Mesenchymal stem cell (in vitro differentiated cells and primary cell): ENCODE measurements around the gene PRKRA. TPM values are rescaled to one million over a fixed set of nuclear protein-coding genes. Genes with fewer than 3 reads are reported as not detected.
A peak's percentile ranks its signal among the peaks of the same experiment; 100 is the strongest.

Experiments used
- DNase-seq: peaks from one replicate; pipeline ENCODE4 v3.0.0-alpha.2; 2013
- H2AFZ ChIP-seq: one replicate; pipeline ENCODE4 v1.6.1; 2013; ENCODE audit warnings: low read depth, mild to moderate bottlenecking, control low read depth, inconsistent platforms, low read length, moderate library complexity
- H2AK5ac ChIP-seq: 2 replicates; pipeline ENCODE4 v1.6.1; 2013; ENCODE audit warnings: low read length, moderate library complexity, mild to moderate bottlenecking, inconsistent platforms; ENCODE audit not compliant: severe bottlenecking
- H2BK120ac ChIP-seq: one replicate; pipeline ENCODE4 v1.6.1; 2013; ENCODE audit warnings: low read depth, mild to moderate bottlenecking, inconsistent platforms, low read length, moderate library complexity
- H2BK12ac ChIP-seq, 2 experiments: one replicate each; pipeline ENCODE4 v1.6.1; 2013; ENCODE audit warnings: inconsistent platforms in 2 of 2, low read length in 2 of 2, mild to moderate bottlenecking in 2 of 2, moderate library complexity in 2 of 2, control low read depth in 1 of 2
- H2BK15ac ChIP-seq: one replicate; pipeline ENCODE4 v1.6.1; 2013; ENCODE audit warnings: mild to moderate bottlenecking, low read depth, inconsistent platforms; ENCODE audit not compliant: poor library complexity, severe bottlenecking
- H2BK5ac ChIP-seq: 2 replicates; pipeline ENCODE4 v1.6.1; 2013; ENCODE audit warnings: low read depth, mild to moderate bottlenecking, low read length, control low read depth, inconsistent platforms; ENCODE audit not compliant: poor library complexity, severe bottlenecking
- H3K14ac ChIP-seq, 2 experiments: one replicate each; pipeline ENCODE4 v1.6.1; 2013; ENCODE audit warnings: inconsistent platforms in 2 of 2, low read length in 2 of 2, control low read depth in 1 of 2, mild to moderate bottlenecking in 1 of 2, moderate library complexity in 1 of 2
- H3K18ac ChIP-seq, 2 experiments: one replicate each; pipeline ENCODE4 v1.6.1; 2013; ENCODE audit warnings: inconsistent platforms in 2 of 2, low read length in 2 of 2, control low read depth in 1 of 2, low read depth in 1 of 2, mild to moderate bottlenecking in 1 of 2
- H3K23ac ChIP-seq, 2 experiments: one replicate each; pipeline ENCODE4 v1.6.1; 2013; ENCODE audit warnings: inconsistent platforms in 2 of 2, low read length in 2 of 2, mild to moderate bottlenecking in 2 of 2, moderate library complexity in 2 of 2, control low read depth in 1 of 2
- H3K27ac ChIP-seq: 2 replicates; pipeline ENCODE4 v1.5.1; 2013; ENCODE audit warnings: mild to moderate bottlenecking, moderate library complexity, low read length, control low read depth, inconsistent platforms; ENCODE audit not compliant: poor library complexity, severe bottlenecking
- H3K27me3 ChIP-seq, 2 experiments: 2 replicates each; pipeline versions ENCODE4 v1.6.1 to v1.7.0; 2013; ENCODE audit warnings: low read length in 2 of 2, mild to moderate bottlenecking in 2 of 2, moderate library complexity in 2 of 2, control low read depth in 1 of 2, inconsistent platforms in 1 of 2; ENCODE audit not compliant: control insufficient read depth in 1 of 2, insufficient read depth in 1 of 2
- H3K36me3 ChIP-seq, 2 experiments: 2 replicates each; pipeline versions ENCODE4 v1.6.1 to v1.7.0; 2013; ENCODE audit warnings: low read length in 2 of 2, control low read depth in 1 of 2, inconsistent platforms in 1 of 2, low read depth in 1 of 2, mild to moderate bottlenecking in 1 of 2; ENCODE audit not compliant: insufficient read depth in 2 of 2, control insufficient read depth in 1 of 2
- H3K4ac ChIP-seq, 2 experiments: one replicate each; pipeline ENCODE4 v1.6.1; 2013; ENCODE audit warnings: inconsistent platforms in 2 of 2, low read length in 2 of 2, mild to moderate bottlenecking in 2 of 2, moderate library complexity in 2 of 2, control low read depth in 1 of 2, low read depth in 1 of 2
- H3K4me1 ChIP-seq: 2 replicates; pipeline ENCODE4 v1.6.1; 2013; ENCODE audit warnings: low read depth, low read length, control low read depth; ENCODE audit not compliant: control insufficient read depth, insufficient read depth
- H3K4me2 ChIP-seq: 2 replicates; pipeline ENCODE4 v1.6.1; 2013; ENCODE audit warnings: low read length, mild to moderate bottlenecking, inconsistent platforms; ENCODE audit not compliant: poor library complexity, severe bottlenecking
- H3K4me3 ChIP-seq, 2 experiments: 2 replicates each; pipeline versions ENCODE4 v1.5.1 to v1.7.0; 2013; ENCODE audit warnings: low read length in 2 of 2, mild to moderate bottlenecking in 2 of 2, control low read depth in 1 of 2, low read depth in 1 of 2; ENCODE audit not compliant: insufficient read depth in 1 of 2
- H3K79me1 ChIP-seq: replicated peaks from 2 replicates; pipeline ENCODE4 v1.6.1; 2013; ENCODE audit warnings: mild to moderate bottlenecking, control low read depth, low read length, inconsistent platforms; ENCODE audit not compliant: poor library complexity, severe bottlenecking
- H3K9ac ChIP-seq: 2 replicates; pipeline ENCODE4 v1.7.0; 2013; ENCODE audit warnings: mild to moderate bottlenecking, low read length, moderate library complexity
- H3K9me3 ChIP-seq: 2 replicates; pipeline ENCODE4 v1.7.0; 2013; ENCODE audit warnings: mild to moderate bottlenecking, low read length; ENCODE audit not compliant: control insufficient read depth
- H4K8ac ChIP-seq: one replicate; pipeline ENCODE4 v1.6.1; 2013; ENCODE audit warnings: inconsistent platforms, mild to moderate bottlenecking, low read length, moderate library complexity
- H4K91ac ChIP-seq: one replicate; pipeline ENCODE4 v1.6.1; 2013; ENCODE audit warnings: mild to moderate bottlenecking, low read length, inconsistent platforms
- WGBS: methylation state at CpG from one replicate; pipeline ENCODE4 v1.1.7; 2013; ENCODE audit warnings: mixed read lengths; 5-methylcytosine and 5-hydroxymethylcytosine counted together
- polyA plus RNA-seq, 2 experiments: library from polyadenylated mRNA; stranded (reverse); fragments of 200-250 nt; gene quantifications; one replicate each; pipeline ENCODE4 v1.2.3, GENCODE V29; 2013

The PRKRA gene
- polyA plus RNA-seq (2013, experiment 1 of 2): 33.7 TPM
- 33.9 TPM for polyA plus RNA-seq (2013, experiment 2 of 2)

- Histone ChIP-seq H3K27me3 (no peaks in the 10 kb centered on the region), H2AFZ (peak within 1 kb of the TSS; percentile 98), H4K91ac (peak within 1 kb of the TSS; percentile 92), H3K9ac (peak within 1 kb of the TSS; percentile 99), H3K4me1 (peaks cover 7% of the 10 kb centered on the region), H2AK5ac (peak within 1 kb of the TSS; percentile 91), H3K23ac (peak within 1 kb of the TSS in 1 of 2 experiments; percentile 89), H3K18ac (peak within 1 kb of the TSS; percentile 87 to 100), H3K4me2 (peak within 1 kb of the TSS; percentile 85), H2BK120ac (peak within 1 kb of the TSS; percentile 71), H3K4ac (peak within 1 kb of the TSS; percentile 90 to 98), H3K27ac (peak within 1 kb of the TSS; percentile 85), H2BK15ac (peak within 1 kb of the TSS; percentile 98), H3K79me1 (peaks cover 22% of the 10 kb centered on the region), H2BK12ac (peak within 1 kb of the TSS; percentile 44 to 95), H3K36me3 (peaks cover 8 to 26% of the 10 kb centered on the region in 2 experiments), H3K4me3 (peak within 1 kb of the TSS; percentile 84 to 96), H4K8ac (peak within 1 kb of the TSS; percentile 98), H3K9me3 (no peaks in the 10 kb centered on the region), H2BK5ac (peak within 1 kb of the TSS; percentile 98), H3K14ac (peak within 1 kb of the TSS in 1 of 2 experiments; percentile 100)
- WGBS: 1% methylated on average over 68 of the region's 76 CpGs
- peak; percentile 97 for DNase-seq
These were observed at the start of gene PRKRA, which contains the start of gene PJVK for GRCh38 chr2:178450774-178451525. Gene PRKRA (minus strand): TSS chr2:178451175. CDS start chr2:178451030, 145 bp downstream. Gene PJVK (plus strand): TSS chr2:178451378. CDS start chr2:178453410, 2,032 bp downstream.

DNA sequence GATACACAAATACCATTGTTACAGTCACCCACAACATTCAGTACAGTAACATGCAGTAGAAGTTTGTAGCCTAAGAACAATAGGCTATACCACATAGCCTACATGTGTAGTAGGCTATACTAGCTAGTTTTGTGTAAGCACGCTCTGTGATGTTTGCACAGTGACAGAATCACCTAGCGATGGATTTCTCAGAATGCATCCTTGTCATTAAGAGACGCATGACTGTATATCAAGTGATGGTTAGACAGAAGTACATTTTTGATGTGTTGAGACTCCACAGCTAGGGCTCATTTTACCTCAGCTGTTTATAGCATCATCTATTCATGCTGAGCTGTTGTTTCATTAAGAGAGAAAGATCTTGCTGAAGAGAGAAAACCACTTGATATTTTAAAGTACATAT lies 48.7 kb upstream of the PRKRA start:
- H3K4me2 ChIP-seq: no peak overlapping the region
- peaks cover 7% of the 10 kb centered on the region for H3K79me1 ChIP-seq
- 94% methylated on average over 3 of the region's 3 CpGs for WGBS
- H2BK15ac ChIP-seq: no peak overlapping the region
- H2BK120ac ChIP-seq: no peak overlapping the region
- H3K23ac ChIP-seq: no peak overlapping the region
- no peaks in the 10 kb centered on the region for H3K4me1 ChIP-seq
- no peak overlapping the region for H3K9ac ChIP-seq
- no peaks in the 10 kb centered on the region for H3K9me3 ChIP-seq
- no peak overlapping the region for H2AK5ac ChIP-seq
- peaks cover 7 to 97% of the 10 kb centered on the region in 2 experiments for H3K36me3 ChIP-seq
- H3K27me3 ChIP-seq: no peaks in the 10 kb centered on the region
- no peak overlapping the region for H3K4ac ChIP-seq
- no peak overlapping the region for H4K91ac ChIP-seq
- DNase-seq: no peak
- no peak overlapping the region for H3K18ac ChIP-seq
- no peak overlapping the region for H3K14ac ChIP-seq
- H2BK12ac ChIP-seq: no peak overlapping the region
- no peak overlapping the region for H2BK5ac ChIP-seq
- H3K27ac ChIP-seq: no peak overlapping the region
- no peak overlapping the region for H3K4me3 ChIP-seq
- no peak overlapping the region for H2AFZ ChIP-seq
- no peak overlapping the region for H4K8ac ChIP-seq

GRCh38 chr2:178498137-178498536 lies 47.2 kb upstream of the PRKRA start:
- Histone ChIP-seq H3K9me3 (no peaks in the 10 kb centered on the region), H3K27ac (no peak overlapping the region), H4K91ac (no peak overlapping the region), H3K79me1 (peaks cover 7% of the 10 kb centered on the region), H2BK12ac (no peak overlapping the region), H2BK15ac (no peak overlapping the region), H2BK5ac (no peak overlapping the region), H3K4ac (no peak overlapping the region), H3K9ac (no peak overlapping the region), H3K23ac (no peak overlapping the region), H3K27me3 (no peaks in the 10 kb centered on the region), H2AK5ac (no peak overlapping the region), H2BK120ac (no peak overlapping the region), H4K8ac (no peak overlapping the region), H3K14ac (no peak overlapping the region), H3K4me2 (no peak overlapping the region), H3K4me1 (no peaks in the 10 kb centered on the region), H3K18ac (no peak overlapping the region), H2AFZ (no peak overlapping the region), H3K36me3 (peaks cover 13 to 97% of the 10 kb centered on the region in 2 experiments), H3K4me3 (no peak overlapping the region)
- DNase-seq: peak; percentile 10

- Histone ChIP-seq H3K4me3 (no peak overlapping the region), H3K18ac (no peak overlapping the region), H3K4me2 (no peak overlapping the region), H3K9ac (no peak overlapping the region), H3K4ac (no peak overlapping the region), H4K8ac (no peak overlapping the region), H2BK5ac (no peak overlapping the region), H3K27me3 (no peaks in the 10 kb centered on the region), H2AK5ac (no peak overlapping the region), H3K4me1 (no peaks in the 10 kb centered on the region), H3K36me3 (peaks cover 13 to 95% of the 10 kb centered on the region in 2 experiments), H2BK12ac (no peak overlapping the region), H2AFZ (no peak overlapping the region), H3K9me3 (no peaks in the 10 kb centered on the region), H4K91ac (no peak overlapping the region), H2BK120ac (no peak overlapping the region), H3K23ac (no peak overlapping the region), H3K79me1 (peaks cover 11% of the 10 kb centered on the region), H2BK15ac (no peak overlapping the region), H3K27ac (no peak overlapping the region), H3K14ac (no peak overlapping the region)
- WGBS: 98% methylated on average over 4 of the region's 4 CpGs
- no peak for DNase-seq
These were observed 45.1 kb upstream of the PRKRA start for GRCh38 chr2:178496049-178496448.
